ENCODE data around the gene CTNNBL1.

CTNNBL1 gene

DNA sequence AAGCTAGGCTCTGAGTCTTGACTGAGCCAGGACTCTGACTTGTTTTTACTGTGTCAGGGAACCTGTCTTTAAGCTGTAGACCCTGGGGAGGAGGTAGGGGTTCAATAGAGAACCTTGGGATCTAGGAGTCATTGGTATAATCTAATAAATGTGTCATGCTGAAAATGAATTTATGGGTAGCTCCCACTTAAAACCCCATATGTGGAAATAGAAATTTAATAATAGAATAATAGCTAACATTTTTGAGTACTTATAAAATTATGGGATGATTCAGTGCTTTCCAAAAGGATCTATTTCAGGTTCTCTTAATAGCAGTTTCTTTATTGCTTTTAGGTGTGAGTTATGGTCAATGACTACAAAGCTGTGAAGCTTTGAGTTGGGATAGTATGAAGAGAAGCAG, 41.7 kb downstream of the CTNNBL1 start:
- TF ChIP-seq POLR2AphosphoS5 (IDR thresholded peaks at IDR 0.05; ENCODE audit: low read depth, low read length) (no peak), TAF1 (IDR thresholded peaks at IDR 0.05; ENCODE audit: borderline replicate concordance, low read depth, low read length) (no peak), POLR2A (IDR thresholded peaks at IDR 0.05; ENCODE audit: low read depth, low read length) (no peak)
- DNase-seq (ENCODE audit: insufficient read length): no peak
- no peak for FAIRE-seq

DNA sequence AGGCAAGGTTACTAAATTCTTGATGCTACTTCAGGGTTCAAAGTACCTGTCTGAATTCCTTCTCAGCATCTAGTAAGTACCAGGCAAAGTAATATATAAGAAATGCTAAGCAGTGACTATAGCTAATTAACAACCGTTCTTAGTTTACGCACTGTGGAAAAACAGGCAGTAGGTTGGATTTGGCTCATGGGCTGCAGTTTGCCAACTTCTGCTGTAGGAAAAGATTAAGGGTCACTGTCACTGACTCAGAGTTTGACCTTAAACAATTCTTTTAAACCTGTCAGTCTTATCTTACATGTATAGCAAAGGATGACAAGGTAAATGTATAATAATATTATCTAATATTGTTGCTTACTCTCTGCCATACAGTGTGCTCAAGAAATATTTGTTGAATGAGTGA, 42.3 kb downstream of the CTNNBL1 start:
- no peak for DNase-seq (ENCODE audit: insufficient read length)
- no peak for TF ChIP-seq TAF1 (IDR thresholded peaks at IDR 0.05; ENCODE audit: borderline replicate concordance, low read depth, low read length)
- no peak for TF ChIP-seq POLR2AphosphoS5 (IDR thresholded peaks at IDR 0.05; ENCODE audit: low read depth, low read length)
- no peak for TF ChIP-seq POLR2A (IDR thresholded peaks at IDR 0.05; ENCODE audit: low read depth, low read length)
- FAIRE-seq: no peak

DNA sequence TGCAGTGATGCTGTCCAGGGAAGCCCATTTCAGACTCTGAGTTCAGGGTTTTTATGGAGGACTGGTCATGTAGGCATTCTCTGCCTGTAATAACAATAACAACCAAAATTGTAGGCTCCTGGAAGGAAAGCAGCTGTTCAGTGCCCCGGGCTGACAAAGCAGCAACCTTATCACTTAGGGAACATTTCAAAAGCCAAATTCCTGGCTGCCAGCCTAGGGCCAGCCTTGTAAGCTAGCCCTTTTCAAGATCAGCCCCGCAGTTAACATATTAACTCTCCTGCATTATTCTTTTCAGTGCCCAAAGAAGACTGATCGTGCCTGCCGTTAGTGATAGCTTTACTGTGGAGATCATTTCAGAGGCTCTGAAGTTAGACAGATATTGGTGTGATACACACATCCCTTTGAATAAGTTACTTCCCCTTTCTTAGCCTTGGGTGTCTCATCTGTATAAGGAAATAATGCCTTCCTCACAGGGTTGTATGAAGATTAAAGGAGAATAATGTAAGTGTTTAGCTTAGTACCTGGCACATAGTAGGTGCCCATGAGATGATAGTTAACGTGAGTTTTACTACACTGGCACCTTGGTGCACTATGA, 44.1 kb downstream of the CTNNBL1 start:
- no peak for TF ChIP-seq POLR2AphosphoS5 (IDR thresholded peaks at IDR 0.05; ENCODE audit: low read depth, low read length)
- TF ChIP-seq TAF1 (IDR thresholded peaks at IDR 0.05; ENCODE audit: borderline replicate concordance, low read depth, low read length): no peak
- no peak for TF ChIP-seq POLR2A (IDR thresholded peaks at IDR 0.05; ENCODE audit: low read depth, low read length)
- DNase-seq (ENCODE audit: insufficient read length) (no peak), FAIRE-seq (no peak)

DNA sequence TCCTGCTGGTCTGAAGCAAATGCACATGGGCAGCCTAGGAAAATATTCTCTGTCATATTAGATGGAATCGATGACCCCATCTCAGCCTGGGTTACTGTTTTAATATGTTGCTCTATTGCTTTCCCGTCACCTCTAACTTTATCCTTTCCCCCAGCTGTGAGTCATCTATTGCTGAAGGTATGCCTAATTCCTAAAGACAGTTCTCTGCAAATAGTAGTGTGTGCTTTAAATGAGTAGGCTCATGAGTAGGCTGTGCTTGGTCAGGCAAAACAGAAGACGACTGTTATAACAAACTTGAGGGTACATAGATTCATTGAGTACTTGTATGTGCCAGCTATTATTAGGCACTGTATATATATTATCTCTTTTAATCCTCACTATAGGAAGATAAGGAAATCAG, 47.2 kb downstream of the CTNNBL1 start:
- FAIRE-seq (no peak), DNase-seq (ENCODE audit: insufficient read length) (no peak)
- no peak for TF ChIP-seq POLR2AphosphoS5 (IDR thresholded peaks at IDR 0.05; ENCODE audit: low read depth, low read length)
- TF ChIP-seq POLR2A (IDR thresholded peaks at IDR 0.05; ENCODE audit: low read depth, low read length): no peak
- TF ChIP-seq TAF1 (IDR thresholded peaks at IDR 0.05; ENCODE audit: borderline replicate concordance, low read depth, low read length): no peak

DNA sequence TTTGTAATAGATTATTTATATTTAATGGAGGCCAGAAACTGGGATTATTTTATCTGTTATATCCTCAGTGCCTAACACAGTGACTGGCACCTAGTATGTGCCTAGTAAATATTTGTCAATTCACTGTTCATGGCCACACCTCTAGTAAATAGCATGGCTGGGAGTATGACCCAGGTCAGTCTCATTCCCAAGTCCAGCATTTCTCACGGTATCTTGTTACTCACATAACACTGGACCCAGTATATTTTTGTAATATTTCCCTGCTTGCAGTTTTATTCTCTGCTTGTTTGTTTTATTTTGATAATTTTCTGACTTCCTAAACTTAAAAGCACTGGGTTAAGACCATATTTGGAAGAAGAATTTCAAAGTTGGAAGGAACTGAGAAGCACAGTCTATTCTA, 47.7 kb downstream of the CTNNBL1 start:
- TF ChIP-seq TAF1 (IDR thresholded peaks at IDR 0.05; ENCODE audit: borderline replicate concordance, low read depth, low read length): no peak
- no peak for TF ChIP-seq POLR2AphosphoS5 (IDR thresholded peaks at IDR 0.05; ENCODE audit: low read depth, low read length)
- TF ChIP-seq POLR2A (IDR thresholded peaks at IDR 0.05; ENCODE audit: low read depth, low read length): no peak
- no peak for DNase-seq (ENCODE audit: insufficient read length)
- FAIRE-seq: no peak

DNA sequence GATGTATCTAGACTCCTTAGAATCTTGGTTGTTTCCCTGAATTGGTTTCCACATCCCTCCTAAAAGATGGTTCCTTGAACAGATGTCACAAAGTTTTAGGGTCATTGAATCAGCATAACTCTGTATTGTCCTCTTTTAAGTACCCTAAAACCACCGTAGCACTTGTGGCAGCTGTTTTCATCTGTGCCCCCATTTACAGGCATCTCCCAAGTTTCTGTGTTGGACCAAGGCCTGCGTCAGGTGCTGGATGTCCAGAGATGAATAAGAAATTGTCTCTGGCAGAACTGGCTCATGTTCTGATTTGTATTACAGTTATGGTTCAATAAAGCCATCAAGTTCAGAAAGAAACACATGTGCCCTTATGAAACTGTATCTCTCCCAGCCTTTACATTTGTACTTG, 48.3 kb downstream of the CTNNBL1 start:
- no peak for DNase-seq (ENCODE audit: insufficient read length)
- TF ChIP-seq TAF1 (IDR thresholded peaks at IDR 0.05; ENCODE audit: borderline replicate concordance, low read depth, low read length) (no peak), POLR2AphosphoS5 (IDR thresholded peaks at IDR 0.05; ENCODE audit: low read depth, low read length) (no peak), POLR2A (IDR thresholded peaks at IDR 0.05; ENCODE audit: low read depth, low read length) (no peak)
- FAIRE-seq: no peak

DNA sequence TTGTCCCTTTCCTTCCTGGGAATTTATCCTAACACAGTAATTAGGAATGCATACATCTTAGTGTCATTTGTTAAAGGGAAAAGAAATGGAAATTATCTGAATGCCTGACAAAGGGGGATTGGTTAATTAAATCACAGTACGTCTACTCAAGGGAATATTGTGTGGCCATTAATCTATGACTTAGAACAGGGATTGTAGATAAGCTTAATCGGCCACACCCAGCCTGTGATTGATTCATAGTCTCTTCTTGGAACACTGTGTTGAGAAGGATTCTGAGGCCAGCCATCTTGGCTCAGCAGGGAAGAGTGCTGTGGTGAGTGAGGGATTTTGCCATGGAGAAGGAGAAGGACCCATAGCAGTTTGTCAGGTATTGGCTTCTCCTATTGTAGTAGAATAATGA, 50.5 kb downstream of the CTNNBL1 start:
- DNase-seq (ENCODE audit: insufficient read length): no peak
- TF ChIP-seq POLR2A (IDR thresholded peaks at IDR 0.05; ENCODE audit: low read depth, low read length) (no peak), POLR2AphosphoS5 (IDR thresholded peaks at IDR 0.05; ENCODE audit: low read depth, low read length) (no peak), TAF1 (IDR thresholded peaks at IDR 0.05; ENCODE audit: borderline replicate concordance, low read depth, low read length) (no peak)
- no peak for FAIRE-seq

DNA sequence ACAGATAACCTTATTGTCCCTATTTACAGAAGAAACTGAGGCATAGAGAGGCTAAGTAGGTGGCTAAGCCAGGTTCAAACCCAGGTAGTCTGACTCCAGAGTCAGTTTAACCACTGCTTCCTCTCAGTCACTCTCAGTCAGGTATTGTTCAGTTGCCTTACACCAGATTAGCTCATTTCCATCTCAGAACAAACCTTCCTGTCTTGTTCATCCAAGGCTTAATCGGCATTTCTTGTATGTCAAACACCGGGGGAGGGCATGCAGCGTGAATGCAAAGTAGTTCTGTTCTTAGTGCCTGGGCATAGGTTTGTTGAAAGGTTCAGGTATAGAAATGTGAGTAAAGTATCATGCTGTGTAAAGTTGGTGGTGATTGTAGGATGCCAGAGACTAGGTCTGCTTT, 51.7 kb downstream of the CTNNBL1 start:
- TF ChIP-seq POLR2A (IDR thresholded peaks at IDR 0.05; ENCODE audit: low read depth, low read length) (no peak), TAF1 (IDR thresholded peaks at IDR 0.05; ENCODE audit: borderline replicate concordance, low read depth, low read length) (no peak), POLR2AphosphoS5 (IDR thresholded peaks at IDR 0.05; ENCODE audit: low read depth, low read length) (no peak)
- DNase-seq (ENCODE audit: insufficient read length) (no peak), FAIRE-seq (peak; percentile 84)

DNA sequence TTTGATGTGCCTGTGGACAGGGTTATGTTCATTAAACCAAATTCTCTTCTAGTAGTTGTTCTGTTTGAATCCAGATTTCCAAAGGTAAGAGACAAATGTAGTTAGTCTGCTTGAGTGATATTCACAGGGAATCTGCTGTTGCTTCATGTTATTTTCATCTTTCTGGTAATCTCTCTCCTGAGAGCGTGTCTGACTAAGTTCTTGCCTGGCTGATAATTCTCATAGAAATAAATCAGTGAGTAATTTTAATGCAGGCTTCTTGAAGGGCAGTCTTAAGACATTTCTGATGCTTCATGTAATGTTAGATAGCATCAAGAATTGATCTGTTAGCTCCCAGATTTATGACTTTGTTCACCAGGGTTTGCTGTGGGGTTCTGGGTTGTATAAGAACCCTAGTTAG, 54.2 kb downstream of the CTNNBL1 start:
- DNase-seq (ENCODE audit: insufficient read length) (no peak), FAIRE-seq (no peak)
- TF ChIP-seq POLR2A (IDR thresholded peaks at IDR 0.05; ENCODE audit: low read depth, low read length) (no peak), TAF1 (IDR thresholded peaks at IDR 0.05; ENCODE audit: borderline replicate concordance, low read depth, low read length) (no peak), POLR2AphosphoS5 (IDR thresholded peaks at IDR 0.05; ENCODE audit: low read depth, low read length) (no peak)

DNA sequence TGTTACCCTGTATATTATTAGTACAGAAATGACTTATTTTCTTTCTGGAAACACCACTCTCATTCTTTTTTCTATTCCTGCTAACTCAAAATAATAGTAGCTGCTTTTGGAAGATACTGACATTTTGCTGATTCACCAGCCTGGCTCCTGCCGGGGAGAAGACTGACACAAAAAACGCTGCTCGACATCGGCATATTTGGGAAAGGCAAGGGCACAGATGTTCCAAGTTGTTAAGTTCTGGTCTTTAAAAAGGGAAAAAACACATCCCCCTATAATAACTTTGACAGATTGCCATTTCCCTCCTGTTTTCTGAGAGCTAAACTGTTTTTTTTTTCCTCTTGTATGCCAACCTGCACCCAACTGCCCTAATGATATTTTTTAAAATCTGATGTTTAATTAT, 55.4 kb downstream of the CTNNBL1 start:
- no peak for DNase-seq (ENCODE audit: insufficient read length)
- TF ChIP-seq POLR2A (IDR thresholded peaks at IDR 0.05; ENCODE audit: low read depth, low read length) (no peak), POLR2AphosphoS5 (IDR thresholded peaks at IDR 0.05; ENCODE audit: low read depth, low read length) (no peak), TAF1 (IDR thresholded peaks at IDR 0.05; ENCODE audit: borderline replicate concordance, low read depth, low read length) (no peak)
- FAIRE-seq: no peak

DNA sequence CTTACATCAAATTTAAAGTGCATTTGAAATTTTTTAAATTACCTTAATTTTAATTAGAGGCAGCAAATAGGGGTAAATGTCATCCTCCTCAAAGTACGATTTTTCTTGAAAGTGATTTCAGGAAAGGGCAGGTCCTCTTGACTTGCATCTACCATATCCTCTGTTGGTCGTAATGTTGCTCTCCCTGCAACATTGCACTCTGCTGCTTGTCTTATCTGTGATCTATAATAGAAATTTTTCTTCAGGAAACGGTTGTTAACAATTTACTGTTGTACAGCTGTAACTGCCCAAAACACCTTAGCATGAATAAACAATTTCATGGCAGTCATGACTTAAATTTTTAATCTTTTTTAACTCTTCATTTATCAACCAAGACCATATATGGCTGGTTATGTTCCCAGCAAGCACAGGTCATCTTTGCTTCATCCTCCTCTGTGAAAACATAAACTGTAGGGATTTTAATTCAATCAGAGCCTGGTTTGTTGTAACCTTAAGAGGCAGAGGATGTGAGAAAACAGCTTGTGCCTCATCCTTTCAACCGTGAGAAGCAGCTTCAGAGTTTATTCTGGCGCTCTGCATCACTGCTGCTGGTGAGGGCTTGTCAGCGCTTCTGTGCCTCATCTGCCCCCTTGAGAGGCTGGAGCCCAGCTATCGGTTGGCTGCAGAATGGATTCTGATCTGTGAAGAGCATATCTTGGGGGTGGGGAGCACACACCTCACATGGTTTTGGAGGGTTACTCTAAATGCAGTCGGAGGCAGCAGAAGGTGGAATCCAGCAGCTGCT, 56.0 kb downstream of the CTNNBL1 start:
- FAIRE-seq: no peak
- TF ChIP-seq POLR2AphosphoS5 (IDR thresholded peaks at IDR 0.05; ENCODE audit: low read depth, low read length): no peak
- TF ChIP-seq POLR2A (IDR thresholded peaks at IDR 0.05; ENCODE audit: low read depth, low read length): no peak
- no peak for TF ChIP-seq TAF1 (IDR thresholded peaks at IDR 0.05; ENCODE audit: borderline replicate concordance, low read depth, low read length)
- no peak for DNase-seq (ENCODE audit: insufficient read length)

DNA sequence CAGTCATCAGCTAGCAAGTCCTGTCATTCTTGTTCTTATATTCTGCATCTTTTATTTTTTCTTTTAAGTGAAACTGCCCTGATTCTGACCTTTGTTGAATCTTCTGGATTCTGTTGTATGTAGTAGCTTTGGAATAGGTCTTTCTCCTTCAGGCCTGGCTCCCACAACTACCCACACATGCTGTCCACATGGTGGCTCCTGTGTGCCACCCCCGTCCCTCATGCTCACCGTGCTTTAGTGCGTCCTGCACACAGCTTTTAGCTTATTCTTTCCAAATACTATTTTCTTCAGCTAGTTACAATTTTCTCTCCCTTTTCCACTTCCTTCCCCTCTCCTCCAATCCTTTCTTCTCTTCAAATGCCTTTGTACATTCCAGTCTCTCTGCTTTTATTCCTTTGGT, 61.8 kb downstream of the CTNNBL1 start:
- FAIRE-seq (no peak), DNase-seq (ENCODE audit: insufficient read length) (no peak)
- TF ChIP-seq TAF1 (IDR thresholded peaks at IDR 0.05; ENCODE audit: borderline replicate concordance, low read depth, low read length): no peak
- no peak for TF ChIP-seq POLR2A (IDR thresholded peaks at IDR 0.05; ENCODE audit: low read depth, low read length)
- TF ChIP-seq POLR2AphosphoS5 (IDR thresholded peaks at IDR 0.05; ENCODE audit: low read depth, low read length): no peak

Data from GM12892 (cell line).